Stimulated activated CD8-positive, alpha-beta memory T cell treated with anti-CD3 and anti-CD28 coated beads, Interleukin-15, amount 100 ng/mL, for 48 hours (primary cell): Measurements from ENCODE around the gene EML5.

ENCODE experiments used
- DNase-seq, 2 donors: peaks; one replicate each; pipeline ENCODE4 v3.0.0-alpha.2; 2020; ENCODE audit warnings: low read depth in 2 of 2

The EML5 gene

DNA sequence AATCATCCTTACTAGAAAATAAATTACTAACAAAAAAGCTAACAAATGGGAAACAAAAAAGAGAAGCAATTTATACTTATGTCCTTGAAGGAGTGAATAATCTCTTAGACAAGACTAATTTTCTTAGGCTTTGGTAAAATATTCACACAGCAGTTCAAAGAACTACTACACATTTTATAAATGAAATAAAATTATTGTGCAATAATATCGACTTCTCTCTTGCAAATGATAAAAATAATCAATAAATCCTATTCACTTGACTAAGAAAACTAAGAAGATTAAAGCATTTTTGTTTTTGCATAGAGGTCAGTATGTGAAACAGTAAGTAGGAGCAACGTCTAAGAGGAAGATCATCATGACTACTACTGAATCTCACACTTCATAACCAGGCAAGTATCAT is 82.0 kb downstream of the EML5 start:
- no peak for DNase-seq

- DNase-seq: no peak
These were observed 85.7 kb downstream of the EML5 start for GRCh38 chr14:88707088-88707487.

DNA sequence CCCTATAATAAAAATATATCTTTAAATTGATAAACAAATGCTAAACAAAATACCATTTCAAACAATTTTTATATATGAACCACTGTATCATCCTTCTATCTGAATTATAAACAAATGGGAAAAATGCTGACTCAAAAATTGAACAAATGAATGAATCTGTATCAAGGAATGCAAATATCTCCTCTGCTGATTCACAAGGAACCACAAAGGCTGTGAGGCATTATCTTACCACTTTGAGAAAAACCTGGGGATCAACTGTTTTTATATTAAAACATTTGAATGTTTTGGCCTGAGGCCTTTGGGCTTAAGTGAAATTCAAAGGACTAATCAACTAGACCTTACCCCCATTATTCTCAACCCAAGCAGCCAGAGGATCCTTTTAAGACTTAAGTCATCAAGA is 86.3 kb downstream of the EML5 start:
- no peak for DNase-seq

DNA sequence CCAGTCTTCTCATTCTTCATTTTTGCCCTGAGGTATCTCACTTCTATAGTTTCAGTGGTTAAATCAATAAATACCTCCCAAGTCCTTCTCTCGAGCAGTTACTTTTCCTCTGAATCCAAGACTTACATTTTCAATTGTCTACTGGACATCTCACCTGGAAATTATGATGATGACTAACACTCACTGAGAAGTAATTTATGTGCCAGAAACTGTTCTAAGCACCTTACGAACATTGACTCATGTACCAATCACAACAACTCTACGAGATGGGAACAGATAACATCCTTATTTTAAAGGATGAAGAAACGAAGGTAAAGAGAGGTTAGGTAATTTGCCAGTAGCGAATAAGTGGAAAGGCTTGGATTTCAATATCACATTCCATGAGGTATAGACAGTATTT is 94.1 kb downstream of the EML5 start:
- no peak for DNase-seq

- no peak for DNase-seq
These were observed 96.9 kb downstream of the EML5 start for GRCh38 chr14:88695870-88696269.

GRCh38 chr14:88688386-88688785 is 104.4 kb downstream of the EML5 start:
- DNase-seq: no peak

DNA sequence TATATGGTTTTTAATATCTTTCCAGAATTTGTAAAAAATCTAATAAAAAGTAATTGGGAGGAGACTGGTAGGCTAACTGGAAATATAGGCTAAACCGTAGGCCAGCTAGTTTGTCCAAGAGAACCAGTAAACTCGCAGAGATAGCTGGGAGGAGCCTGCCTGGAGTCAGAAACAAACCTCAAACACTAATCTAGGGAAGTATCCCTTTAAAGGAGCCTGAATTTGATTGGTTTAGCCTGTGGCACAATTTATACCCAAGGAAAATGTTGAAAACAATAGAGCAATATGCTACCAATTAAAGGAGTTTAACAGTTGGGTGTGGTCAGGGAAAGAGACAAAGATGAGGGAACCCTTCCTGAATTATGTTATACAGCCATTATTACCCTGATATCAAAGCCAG is 109.6 kb downstream of the EML5 start:
- DNase-seq: no peak

DNA sequence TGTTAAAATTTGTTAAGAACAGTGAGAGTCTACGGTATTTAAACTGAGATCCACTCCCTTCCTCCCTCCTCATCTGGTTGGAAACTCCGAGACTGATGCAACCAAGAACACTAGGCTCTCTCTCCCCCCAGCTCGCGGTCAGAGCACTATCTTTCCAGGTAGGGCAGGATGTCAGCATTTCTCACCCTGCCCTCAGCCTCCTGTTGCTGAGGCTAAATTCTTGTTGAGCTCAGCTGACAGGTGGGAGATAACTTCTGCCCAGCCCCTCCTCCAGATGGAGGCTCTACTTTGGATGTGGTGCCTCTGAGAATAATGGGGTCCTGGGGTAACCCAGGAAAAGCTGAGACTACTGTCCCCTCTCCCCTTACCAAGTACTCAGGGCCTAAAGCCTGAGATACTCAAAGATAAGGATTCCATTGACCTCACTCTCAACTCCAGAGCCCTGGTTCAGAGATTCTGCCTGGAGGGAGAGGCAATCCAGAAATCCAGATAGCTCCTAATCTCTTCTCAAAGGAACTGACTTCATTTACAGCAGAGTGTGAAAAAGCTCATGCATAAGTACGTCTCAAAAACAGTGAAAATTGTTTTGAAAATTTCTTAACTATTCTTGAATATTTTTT is 110.1 kb downstream of the EML5 start:
- no peak for DNase-seq

DNA sequence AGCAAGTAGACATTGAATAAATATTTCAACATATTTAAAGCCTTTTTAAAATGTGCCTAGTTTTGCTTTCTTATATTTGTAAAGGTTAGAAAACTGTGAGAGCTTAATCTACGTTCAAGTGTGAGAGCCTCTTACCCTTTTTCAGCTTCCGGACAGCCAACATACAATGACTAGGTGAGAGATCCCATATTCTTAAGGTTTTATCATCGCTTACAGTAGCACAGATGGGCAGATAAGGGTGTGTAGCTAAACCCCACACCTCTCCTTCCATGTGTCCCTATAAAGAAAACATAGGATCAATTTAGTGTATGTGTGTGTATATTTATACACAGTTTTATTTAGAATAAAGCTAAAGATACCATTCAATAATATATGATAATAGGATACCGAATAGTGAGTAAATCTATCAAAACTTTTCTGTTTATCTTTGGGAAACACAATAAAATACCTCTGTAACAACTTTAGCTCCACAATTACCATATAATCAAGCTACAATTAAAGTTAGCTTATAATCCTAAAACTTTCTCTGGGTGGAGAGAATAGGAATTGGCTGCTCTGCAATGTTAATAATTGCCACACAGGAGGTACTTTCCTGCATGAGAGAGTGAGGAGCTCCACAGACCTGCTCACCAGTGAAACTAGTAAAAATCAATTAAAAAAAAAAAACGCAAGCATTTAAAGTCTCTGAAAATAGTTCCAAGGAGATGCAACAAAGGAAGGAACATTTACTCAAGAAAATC is 110.8 kb downstream of the EML5 start:
- DNase-seq: no peak

- no peak for DNase-seq
These were observed 123.4 kb downstream of the EML5 start for GRCh38 chr14:88669346-88669745.

DNA sequence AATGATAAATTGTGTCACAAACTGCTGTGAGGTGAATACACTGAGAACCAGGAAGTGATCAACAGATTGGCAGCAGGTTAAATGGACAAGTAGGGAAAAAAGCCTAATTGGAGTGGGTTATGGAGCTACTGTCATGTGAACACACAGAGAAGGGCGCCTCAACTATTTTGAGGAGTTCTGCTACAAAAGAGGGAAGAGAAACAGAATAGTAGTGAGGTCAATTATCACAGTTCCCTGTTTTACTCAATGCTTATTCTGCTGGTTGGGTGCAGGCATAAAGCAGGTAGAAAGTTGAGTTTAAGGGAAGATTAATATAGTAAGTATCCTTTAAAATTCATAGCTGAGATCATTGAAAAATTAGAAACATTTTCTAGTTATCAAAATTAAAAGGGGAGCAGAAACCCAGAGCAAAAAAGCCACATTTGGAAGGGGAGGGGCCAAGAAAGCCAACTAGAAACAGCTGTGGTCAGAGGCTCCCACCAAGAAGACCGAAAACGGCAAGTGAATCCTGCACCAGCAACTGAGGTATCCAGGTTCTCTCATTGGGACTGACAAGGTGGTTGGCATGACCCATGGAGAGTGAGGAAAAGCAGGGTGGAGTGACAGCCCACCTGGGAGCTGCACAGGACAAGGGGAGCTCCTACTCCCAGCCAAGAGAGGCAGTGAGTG is 124.2 kb downstream of the EML5 start:
- no peak for DNase-seq

DNA sequence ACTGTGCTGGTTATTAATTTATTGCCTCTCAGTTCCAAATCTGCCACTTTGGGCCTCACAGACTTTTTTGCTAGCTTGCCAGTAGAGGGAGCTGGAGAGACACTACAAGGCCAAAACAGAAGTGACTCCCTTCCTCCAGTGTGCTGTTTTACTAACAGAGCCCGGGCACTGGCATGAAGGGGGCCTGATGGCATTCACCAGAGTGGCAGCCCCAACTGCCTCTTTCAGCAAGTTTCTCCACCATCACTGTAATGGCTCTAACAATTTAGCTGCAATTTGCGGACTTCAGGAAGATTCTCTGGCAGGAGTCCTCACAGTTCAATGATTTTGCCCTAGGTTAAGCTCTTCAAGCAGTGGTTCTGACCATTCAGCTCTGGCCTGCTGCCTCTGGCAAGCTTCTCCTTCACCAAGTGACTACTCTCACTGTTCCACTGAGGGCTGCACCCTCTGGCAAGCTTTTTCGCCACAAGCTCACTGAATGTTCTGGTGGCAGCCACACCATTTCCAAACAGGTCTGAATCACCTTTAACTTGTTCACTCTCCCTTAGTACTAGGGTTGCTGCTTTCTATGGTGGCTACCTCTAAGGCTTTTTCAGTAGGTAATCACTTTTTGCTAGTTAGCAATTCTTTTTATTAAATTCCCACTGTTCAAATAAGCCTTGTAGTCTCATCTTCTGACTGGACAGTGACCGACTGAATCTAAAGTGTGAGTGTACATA is 125.0 kb downstream of the EML5 start:
- DNase-seq: peak; percentile 7 to 8

DNA sequence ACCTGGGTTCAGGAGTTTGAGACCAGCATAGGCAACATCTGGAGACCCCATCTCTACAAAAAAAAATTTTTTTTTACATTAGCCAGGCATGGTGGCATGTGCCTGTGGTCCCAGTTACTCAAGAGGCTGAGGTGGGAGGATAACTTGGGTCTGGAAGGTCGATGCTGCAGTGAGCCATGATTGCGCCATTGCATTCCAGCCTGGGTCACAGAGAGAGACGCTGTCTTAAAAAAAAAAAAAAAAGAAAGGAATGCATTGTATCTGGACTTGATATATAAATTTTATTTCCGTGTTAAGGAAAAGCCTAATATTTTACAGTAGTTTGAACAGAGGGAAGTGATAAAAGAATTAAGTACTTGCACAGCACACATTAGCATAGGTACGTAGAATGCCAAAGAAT is 132.7 kb downstream of the EML5 start:
- DNase-seq: no peak

- no peak for DNase-seq
These were observed 153.5 kb downstream of the EML5 start for GRCh38 chr14:88639221-88639620.

GRCh38 chr14:88632512-88632911 is 160.2 kb downstream of the EML5 start:
- no peak for DNase-seq

DNA sequence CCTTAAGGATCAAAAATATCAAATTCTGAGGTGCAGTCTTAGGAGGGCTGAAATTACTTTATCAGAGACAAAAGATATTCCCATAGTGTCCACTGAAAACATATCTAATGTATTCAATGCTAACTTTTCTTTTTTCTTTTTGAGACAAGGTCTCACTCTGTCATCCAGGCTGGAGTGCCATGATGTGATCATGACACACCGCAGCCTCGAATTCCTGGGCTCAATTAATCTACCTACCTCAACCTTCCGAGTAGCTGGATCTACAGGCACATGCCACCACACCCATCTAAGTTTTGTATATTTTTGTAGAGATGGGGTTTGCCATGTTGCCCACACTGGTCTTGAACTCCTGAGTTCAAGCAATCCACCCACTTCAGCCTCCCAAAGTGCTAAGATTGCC is 161.7 kb downstream of the EML5 start:
- DNase-seq: no peak

GRCh38 chr14:88630565-88630964 is 162.2 kb downstream of the EML5 start:
- no peak for DNase-seq

DNA sequence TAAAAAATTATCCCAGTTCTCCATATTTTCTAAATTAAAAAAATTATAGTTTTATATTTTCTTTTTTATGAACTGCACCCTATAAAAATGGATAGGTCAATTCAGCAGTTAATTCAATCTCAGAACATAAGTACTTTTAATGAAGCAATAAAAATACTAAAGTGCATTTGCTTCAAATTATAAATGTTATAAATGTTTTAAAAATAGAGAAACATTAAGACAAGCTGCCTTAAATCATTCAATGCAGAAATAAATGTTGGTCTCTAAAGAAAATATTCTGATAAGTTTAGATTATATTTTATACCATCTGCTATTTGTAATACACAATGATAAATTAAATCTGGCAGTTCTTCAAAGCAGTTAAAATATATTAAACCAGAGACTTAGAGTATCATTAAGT is 164.3 kb downstream of the EML5 start:
- DNase-seq: no peak

- DNase-seq: no peak
These were observed 164.7 kb downstream of the EML5 start for GRCh38 chr14:88628033-88628432.

- no peak for DNase-seq
These were observed 167.1 kb downstream of the EML5 start for GRCh38 chr14:88625671-88626070.

- no peak for DNase-seq
These were observed 171.7 kb downstream of the EML5 start for GRCh38 chr14:88621100-88621499.

- DNase-seq: no peak
These were observed 174.3 kb downstream of the EML5 start for GRCh38 chr14:88618476-88618875.

DNA sequence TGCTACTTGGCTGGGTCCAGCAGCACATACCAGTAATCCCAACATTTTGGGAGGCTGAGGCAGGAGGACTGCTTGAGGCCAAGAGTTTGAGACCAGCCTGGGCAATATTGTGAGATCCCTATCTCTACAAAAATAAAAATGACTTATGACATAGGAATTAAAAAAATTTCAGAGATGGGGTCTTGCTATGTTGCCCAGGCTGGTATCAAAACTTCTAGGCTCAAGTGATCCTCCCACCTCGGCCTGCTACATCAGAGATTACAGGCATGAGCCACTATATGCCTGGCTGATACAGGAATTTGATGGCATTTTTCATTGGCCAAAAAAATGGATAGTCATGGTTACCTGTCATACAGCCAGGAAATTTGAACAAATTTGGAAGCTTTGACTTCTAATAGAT is 175.3 kb downstream of the EML5 start:
- DNase-seq: no peak
